WTC11 (cell line): ENCODE data around the gene SMC1B.

Experiments
- CREB1 ChIP-seq: sonication (generic); formaldehyde crosslinking; IDR thresholded peaks from 2 replicates; pipeline ENCODE4 v1.8.0; 2023; ENCODE audit warnings: mild to moderate bottlenecking, missing genetic modification reagents
- FOXP1 ChIP-seq: sonication (generic); formaldehyde crosslinking; IDR thresholded peaks from 2 replicates; pipeline ENCODE4 v1.8.0; 2022; ENCODE audit warnings: missing genetic modification reagents, mild to moderate bottlenecking, moderate library complexity, borderline replicate concordance
- SP1 ChIP-seq: sonication (generic); formaldehyde crosslinking; conservative IDR thresholded peaks from 2 replicates; pipeline ENCODE4 v1.8.1; 2022; ENCODE audit warnings: missing genetic modification reagents
- ZNF138 ChIP-seq: sonication (generic); formaldehyde crosslinking; conservative IDR thresholded peaks from 2 replicates; pipeline ENCODE4 v1.8.1; 2022; ENCODE audit warnings: mild to moderate bottlenecking, moderate library complexity, missing genetic modification reagents
- TF ChIP-seq, protein P1 (sequence below): fragments of 200-600 bp; IDR thresholded peaks from 2 replicates; pipeline ENCODE4 v1.8.0; 2022; ENCODE audit warnings: antibody characterized with exemption
- TF ChIP-seq, protein P2 (sequence below): sonication (generic); formaldehyde crosslinking; conservative IDR thresholded peaks from 2 replicates; pipeline ENCODE4 v1.8.1; 2022; ENCODE audit warnings: mild to moderate bottlenecking, missing genetic modification reagents
- TF ChIP-seq, protein P3 (sequence below): fragments of 250-450 bp; sonication (Bioruptor Pico); IDR thresholded peaks from 2 replicates; pipeline ENCODE4 v2.1.2; 2022; ENCODE audit warnings: mild to moderate bottlenecking, moderate library complexity
- TF ChIP-seq, protein P4 (sequence below): sonication (generic); formaldehyde crosslinking; IDR thresholded peaks from 2 replicates; pipeline ENCODE4 v1.8.0; 2022; ENCODE audit warnings: mild to moderate bottlenecking, missing genetic modification reagents
- TF ChIP-seq, protein P5 (sequence below): sonication (generic); formaldehyde crosslinking; IDR thresholded peaks from 2 replicates; pipeline ENCODE4 v1.8.1; 2022; ENCODE audit warnings: missing genetic modification reagents, borderline replicate concordance
- TF ChIP-seq, protein P6 (sequence below): sonication (generic); formaldehyde crosslinking; IDR thresholded peaks from 2 replicates; pipeline ENCODE4 v1.8.1; 2023; ENCODE audit warnings: mild to moderate bottlenecking, missing genetic modification reagents, moderate library complexity

DNA sequence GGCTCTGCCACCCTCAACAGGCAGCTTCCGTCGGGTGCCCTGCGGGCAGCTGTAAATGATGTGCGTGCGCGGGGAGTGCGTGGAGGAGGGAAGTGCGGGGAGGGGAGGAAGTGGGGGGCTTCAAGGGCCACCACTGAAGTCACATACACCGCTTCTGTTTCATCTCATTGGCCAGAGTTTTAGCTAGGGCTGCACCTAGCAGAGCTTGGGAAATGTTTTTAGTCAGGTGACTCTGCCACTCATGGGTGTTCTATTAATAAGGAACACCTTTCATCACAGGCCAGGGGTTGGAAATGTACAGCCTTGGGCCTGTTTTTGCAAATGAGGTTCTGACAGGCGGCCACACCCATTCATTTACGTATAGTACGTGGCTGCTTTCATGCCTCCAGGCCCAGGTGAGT lies 89.1 kb downstream of the SMC1B start:
- TF ChIP-seq, protein P1, sequence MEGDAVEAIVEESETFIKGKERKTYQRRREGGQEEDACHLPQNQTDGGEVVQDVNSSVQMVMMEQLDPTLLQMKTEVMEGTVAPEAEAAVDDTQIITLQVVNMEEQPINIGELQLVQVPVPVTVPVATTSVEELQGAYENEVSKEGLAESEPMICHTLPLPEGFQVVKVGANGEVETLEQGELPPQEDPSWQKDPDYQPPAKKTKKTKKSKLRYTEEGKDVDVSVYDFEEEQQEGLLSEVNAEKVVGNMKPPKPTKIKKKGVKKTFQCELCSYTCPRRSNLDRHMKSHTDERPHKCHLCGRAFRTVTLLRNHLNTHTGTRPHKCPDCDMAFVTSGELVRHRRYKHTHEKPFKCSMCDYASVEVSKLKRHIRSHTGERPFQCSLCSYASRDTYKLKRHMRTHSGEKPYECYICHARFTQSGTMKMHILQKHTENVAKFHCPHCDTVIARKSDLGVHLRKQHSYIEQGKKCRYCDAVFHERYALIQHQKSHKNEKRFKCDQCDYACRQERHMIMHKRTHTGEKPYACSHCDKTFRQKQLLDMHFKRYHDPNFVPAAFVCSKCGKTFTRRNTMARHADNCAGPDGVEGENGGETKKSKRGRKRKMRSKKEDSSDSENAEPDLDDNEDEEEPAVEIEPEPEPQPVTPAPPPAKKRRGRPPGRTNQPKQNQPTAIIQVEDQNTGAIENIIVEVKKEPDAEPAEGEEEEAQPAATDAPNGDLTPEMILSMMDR = no peak
- TF ChIP-seq, protein P2, sequence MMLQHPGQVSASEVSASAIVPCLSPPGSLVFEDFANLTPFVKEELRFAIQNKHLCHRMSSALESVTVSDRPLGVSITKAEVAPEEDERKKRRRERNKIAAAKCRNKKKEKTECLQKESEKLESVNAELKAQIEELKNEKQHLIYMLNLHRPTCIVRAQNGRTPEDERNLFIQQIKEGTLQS (CRISPR knock-in tag) = no peak
- TF ChIP-seq SP1 (CRISPR knock-in tag) (no peak), ZNF138 (CRISPR knock-in tag) (no peak), FOXP1 (CRISPR knock-in tag) (no peak), CREB1 (CRISPR knock-in tag) (no peak)
- TF ChIP-seq, protein P3, sequence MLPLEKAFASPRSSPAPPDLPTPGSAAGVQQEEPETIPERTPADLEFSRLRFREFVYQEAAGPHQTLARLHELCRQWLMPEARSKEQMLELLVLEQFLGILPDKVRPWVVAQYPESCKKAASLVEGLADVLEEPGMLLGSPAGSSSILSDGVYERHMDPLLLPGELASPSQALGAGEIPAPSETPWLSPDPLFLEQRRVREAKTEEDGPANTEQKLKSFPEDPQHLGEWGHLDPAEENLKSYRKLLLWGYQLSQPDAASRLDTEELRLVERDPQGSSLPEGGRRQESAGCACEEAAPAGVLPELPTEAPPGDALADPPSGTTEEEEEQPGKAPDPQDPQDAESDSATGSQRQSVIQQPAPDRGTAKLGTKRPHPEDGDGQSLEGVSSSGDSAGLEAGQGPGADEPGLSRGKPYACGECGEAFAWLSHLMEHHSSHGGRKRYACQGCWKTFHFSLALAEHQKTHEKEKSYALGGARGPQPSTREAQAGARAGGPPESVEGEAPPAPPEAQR (CRISPR knock-in tag) = no peak
- TF ChIP-seq, protein P4, sequence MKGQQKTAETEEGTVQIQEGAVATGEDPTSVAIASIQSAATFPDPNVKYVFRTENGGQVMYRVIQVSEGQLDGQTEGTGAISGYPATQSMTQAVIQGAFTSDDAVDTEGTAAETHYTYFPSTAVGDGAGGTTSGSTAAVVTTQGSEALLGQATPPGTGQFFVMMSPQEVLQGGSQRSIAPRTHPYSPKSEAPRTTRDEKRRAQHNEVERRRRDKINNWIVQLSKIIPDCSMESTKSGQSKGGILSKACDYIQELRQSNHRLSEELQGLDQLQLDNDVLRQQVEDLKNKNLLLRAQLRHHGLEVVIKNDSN (CRISPR knock-in tag) = no peak
- TF ChIP-seq, protein P5, sequence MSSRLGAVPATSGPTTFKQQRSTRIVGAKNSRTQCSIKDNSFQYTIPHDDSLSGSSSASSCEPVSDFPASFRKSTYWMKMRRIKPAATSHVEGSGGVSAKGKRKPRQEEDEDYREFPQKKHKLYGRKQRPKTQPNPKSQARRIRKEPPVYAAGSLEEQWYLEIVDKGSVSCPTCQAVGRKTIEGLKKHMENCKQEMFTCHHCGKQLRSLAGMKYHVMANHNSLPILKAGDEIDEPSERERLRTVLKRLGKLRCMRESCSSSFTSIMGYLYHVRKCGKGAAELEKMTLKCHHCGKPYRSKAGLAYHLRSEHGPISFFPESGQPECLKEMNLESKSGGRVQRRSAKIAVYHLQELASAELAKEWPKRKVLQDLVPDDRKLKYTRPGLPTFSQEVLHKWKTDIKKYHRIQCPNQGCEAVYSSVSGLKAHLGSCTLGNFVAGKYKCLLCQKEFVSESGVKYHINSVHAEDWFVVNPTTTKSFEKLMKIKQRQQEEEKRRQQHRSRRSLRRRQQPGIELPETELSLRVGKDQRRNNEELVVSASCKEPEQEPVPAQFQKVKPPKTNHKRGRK (CRISPR knock-in tag) = no peak
- TF ChIP-seq, protein P6, sequence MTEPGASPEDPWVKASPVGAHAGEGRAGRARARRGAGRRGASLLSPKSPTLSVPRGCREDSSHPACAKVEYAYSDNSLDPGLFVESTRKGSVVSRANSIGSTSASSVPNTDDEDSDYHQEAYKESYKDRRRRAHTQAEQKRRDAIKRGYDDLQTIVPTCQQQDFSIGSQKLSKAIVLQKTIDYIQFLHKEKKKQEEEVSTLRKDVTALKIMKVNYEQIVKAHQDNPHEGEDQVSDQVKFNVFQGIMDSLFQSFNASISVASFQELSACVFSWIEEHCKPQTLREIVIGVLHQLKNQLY (CRISPR knock-in tag) = no peak
